OCI-LY1 (cell line): ENCODE measurements around the gene SLC6A8.

Source experiments
- H2AFZ ChIP-seq: fragments of 200-600 bp; sonication (generic), shearing (Covaris generic); 2 replicates; pipeline ENCODE4 v1.6.0; 2014; ENCODE audit warnings: antibody characterized with exemption, mild to moderate bottlenecking, low read length
- H3F3A ChIP-seq: fragments of 200-600 bp; sonication (generic), shearing (Covaris generic); 2 replicates; pipeline ENCODE4 v1.6.0; 2014; ENCODE audit warnings: mild to moderate bottlenecking, antibody characterized with exemption, low read length, moderate library complexity; ENCODE audit not compliant: insufficient read depth
- H3K27ac ChIP-seq: fragments of 200-600 bp; sonication (generic); 2 replicates; pipeline ENCODE4 v1.5.1; 2014; ENCODE audit warnings: low read length, mixed run types, mild to moderate bottlenecking, low read depth; ENCODE audit not compliant: poor library complexity, severe bottlenecking
- H3K27me3 ChIP-seq: fragments of 200-600 bp; sonication (generic); 2 replicates; pipeline ENCODE4 v1.6.0; 2014; ENCODE audit warnings: antibody characterized with exemption, mild to moderate bottlenecking, low read length, moderate library complexity; ENCODE audit not compliant: insufficient read depth
- H3K36me3 ChIP-seq: fragments of 200-600 bp; sonication (generic); 2 replicates; pipeline ENCODE4 v1.6.1; 2014; ENCODE audit warnings: mild to moderate bottlenecking, antibody characterized with exemption, low read length, moderate library complexity, mixed read lengths; ENCODE audit not compliant: insufficient read depth
- H3K4me1 ChIP-seq: fragments of 200-600 bp; sonication (generic); 2 replicates; pipeline ENCODE4 v1.5.1; 2014; ENCODE audit warnings: mild to moderate bottlenecking, low read length, moderate library complexity; ENCODE audit not compliant: insufficient read depth, severe bottlenecking
- H3K4me2 ChIP-seq: fragments of 200-600 bp; sonication (generic), shearing (Covaris generic); 2 replicates; pipeline ENCODE4 v1.6.1; 2014; ENCODE audit warnings: low read length
- H3K4me3 ChIP-seq: fragments of 200-600 bp; sonication (generic); 2 replicates; pipeline ENCODE4 v1.5.1; 2014; ENCODE audit warnings: low read length, low read depth, mild to moderate bottlenecking, mixed read lengths; ENCODE audit not compliant: poor library complexity, severe bottlenecking
- H3K79me2 ChIP-seq: fragments of 200-600 bp; shearing (Covaris generic); 2 replicates; pipeline ENCODE4 v1.6.1; 2016; ENCODE audit warnings: mixed run types, low read length, mixed read lengths; ENCODE audit not compliant: insufficient read depth
- H3K9ac ChIP-seq: fragments of 200-600 bp; sonication (generic), shearing (Covaris generic); 2 replicates; pipeline ENCODE4 v1.6.1; 2014; ENCODE audit warnings: mild to moderate bottlenecking, low read length, mixed read lengths
- H3K9me2 ChIP-seq: fragments of 200-600 bp; sonication (generic), shearing (Covaris generic); 2 replicates; pipeline ENCODE4 v1.6.1; 2014; ENCODE audit warnings: low read depth, mild to moderate bottlenecking, low read length, mixed read lengths
- H3K9me3 ChIP-seq: fragments of 200-600 bp; shearing (Covaris generic); 2 replicates; pipeline ENCODE4 v1.6.1; 2014; ENCODE audit warnings: low read length, mixed read lengths
- H4K20me1 ChIP-seq: fragments of 200-600 bp; sonication (generic), shearing (Covaris generic); 2 replicates; pipeline ENCODE4 v1.6.0; 2016; ENCODE audit warnings: mild to moderate bottlenecking, low read length; ENCODE audit not compliant: insufficient read depth
- CTCF ChIP-seq: fragments of 200-600 bp; sonication (generic), shearing (Covaris generic); IDR thresholded peaks from 2 replicates; pipeline ENCODE4 v1.5.1; 2017; ENCODE audit warnings: mild to moderate bottlenecking, antibody characterized with exemption, low read length, moderate library complexity, mixed read lengths
- EZH2 ChIP-seq: fragments of 200-600 bp; sonication (generic), shearing (Covaris generic); IDR thresholded peaks from 2 replicates; pipeline ENCODE4 v1.8.0; 2017; ENCODE audit warnings: borderline replicate concordance, mixed run types, mild to moderate bottlenecking, antibody characterized with exemption, low read length, moderate library complexity, mixed read lengths

The SLC6A8 gene

GRCh38 chrX:153725832-153726285, 38.1 kb downstream of the SLC6A8 start:
- H2AFZ ChIP-seq, result no peak overlapping the region
- no peaks in the 10 kb centered on the region for H3K79me2 ChIP-seq
- no peaks in the 10 kb centered on the region for H3K9me2 ChIP-seq
- no peaks in the 10 kb centered on the region for H3F3A ChIP-seq
- no peak overlapping the region for H3K9ac ChIP-seq
- TF ChIP-seq CTCF, result no peak
- TF ChIP-seq EZH2, result no peak
- peaks cover 7% of the 10 kb centered on the region; the same call in 1 of the 2 replicates for H3K36me3 ChIP-seq
- no peaks in the 10 kb centered on the region for H3K27me3 ChIP-seq
- H3K4me2 ChIP-seq, result no peak overlapping the region; the same call in 1 of the 2 replicates
- H3K9me3 ChIP-seq, result no peaks in the 10 kb centered on the region
- peaks cover 42% of the 10 kb centered on the region for H3K4me1 ChIP-seq
- H3K27ac ChIP-seq, result no peak overlapping the region
- no peak overlapping the region for H3K4me3 ChIP-seq
- no peaks in the 10 kb centered on the region for H4K20me1 ChIP-seq

GRCh38 chrX:153726286-153727122, 38.8 kb downstream of the SLC6A8 start:
- Histone ChIP-seq H4K20me1 (no peaks in the 10 kb centered on the region), H3F3A (no peaks in the 10 kb centered on the region), H3K9ac (peak overlapping the region; percentile 37; the same call in 1 of the 2 replicates), H3K79me2 (no peaks in the 10 kb centered on the region), H3K4me1 (peaks cover 42% of the 10 kb centered on the region), H2AFZ (no peak overlapping the region), H3K4me2 (peak overlapping the region; percentile 59), H3K4me3 (peak overlapping the region; percentile 33), H3K27ac (peak overlapping the region; percentile 56), H3K9me2 (no peaks in the 10 kb centered on the region), H3K9me3 (no peaks in the 10 kb centered on the region), H3K27me3 (no peaks in the 10 kb centered on the region), H3K36me3 (peaks cover 5% of the 10 kb centered on the region; the same call in 1 of the 2 replicates)
- TF ChIP-seq CTCF, result no peak
- TF ChIP-seq EZH2, result no peak

- Histone ChIP-seq H3K27ac (peak overlapping the region; percentile 56), H3K27me3 (no peaks in the 10 kb centered on the region), H3K9me3 (no peaks in the 10 kb centered on the region), H3K4me3 (no peak overlapping the region), H3K79me2 (no peaks in the 10 kb centered on the region), H3K4me1 (peaks cover 39% of the 10 kb centered on the region), H3F3A (no peaks in the 10 kb centered on the region), H3K4me2 (peak overlapping the region; percentile 59), H3K9me2 (no peaks in the 10 kb centered on the region), H4K20me1 (no peaks in the 10 kb centered on the region), H3K9ac (peak overlapping the region; percentile 37; the same call in 1 of the 2 replicates), H3K36me3 (peaks cover under 1% of the 10 kb centered on the region), H2AFZ (no peak overlapping the region)
- TF ChIP-seq EZH2 (no peak), CTCF (no peak)
These were observed 39.6 kb downstream of the SLC6A8 start for GRCh38 chrX:153727123-153727931.
